ENCODE data around the gene AP1B1.
"Not testable (repeated sequence)": the region's sequence is repeated elsewhere in the genome, so short reads cannot be mapped to it uniquely, and the experiment has no call there.

AP1B1 gene

GRCh38 chr22:29348956-29349355 is 39.4 kb downstream of the AP1B1 start:
- no peak for DNase-seq (ENCODE audit: low read depth)

GRCh38 chr22:29348041-29348440 is 40.3 kb downstream of the AP1B1 start:
- DNase-seq (ENCODE audit: low read depth): no peak

- no peak for DNase-seq (ENCODE audit: low read depth)
Measured at GRCh38 chr22:29346659-29347058, 41.7 kb downstream of the AP1B1 start.

GRCh38 chr22:29345932-29346331 is 42.4 kb downstream of the AP1B1 start:
- no peak for DNase-seq (ENCODE audit: low read depth)

GRCh38 chr22:29344889-29345288 is 43.5 kb downstream of the AP1B1 start:
- DNase-seq (ENCODE audit: low read depth): not testable (repeated sequence)

- no peak for DNase-seq (ENCODE audit: low read depth)
Measured at GRCh38 chr22:29344137-29344536, 44.2 kb downstream of the AP1B1 start.

GRCh38 chr22:29343313-29343805 is 45.0 kb downstream of the AP1B1 start:
- no peak for DNase-seq (ENCODE audit: low read depth)

GRCh38 chr22:29342577-29343312 is 45.6 kb downstream of the AP1B1 start:
- no peak for DNase-seq (ENCODE audit: low read depth)

- no peak for DNase-seq (ENCODE audit: low read depth)
Measured at GRCh38 chr22:29342177-29342576, 46.2 kb downstream of the AP1B1 start.

GRCh38 chr22:29341849-29342127 is 46.6 kb downstream of the AP1B1 start:
- no peak for DNase-seq (ENCODE audit: low read depth)

- DNase-seq (ENCODE audit: low read depth): no peak
Measured at GRCh38 chr22:29341056-29341848, 47.1 kb downstream of the AP1B1 start.

- DNase-seq (ENCODE audit: low read depth): no peak
Measured at GRCh38 chr22:29340566-29340965, 47.8 kb downstream of the AP1B1 start.

GRCh38 chr22:29339381-29340235 is 48.8 kb downstream of the AP1B1 start:
- no peak for DNase-seq (ENCODE audit: low read depth)

GRCh38 chr22:29338398-29338797 is 50.0 kb downstream of the AP1B1 start:
- no peak for DNase-seq (ENCODE audit: low read depth)

GRCh38 chr22:29337631-29338284 is 50.6 kb downstream of the AP1B1 start:
- no peak for DNase-seq (ENCODE audit: low read depth)

- DNase-seq (ENCODE audit: low read depth): no peak
Measured at GRCh38 chr22:29336751-29337490, 51.4 kb downstream of the AP1B1 start.

GRCh38 chr22:29335656-29336055 is 52.7 kb downstream of the AP1B1 start:
- no peak for DNase-seq (ENCODE audit: low read depth)

GRCh38 chr22:29334696-29335344 is 53.5 kb downstream of the AP1B1 start:
- DNase-seq (ENCODE audit: low read depth): no peak

GRCh38 chr22:29334148-29334547 is 54.2 kb downstream of the AP1B1 start:
- no peak for DNase-seq (ENCODE audit: low read depth)

- DNase-seq (ENCODE audit: low read depth): no peak
Measured at GRCh38 chr22:29332886-29333496, 55.4 kb downstream of the AP1B1 start.
